Tongue (tissue), 2 donors: ENCODE data around the gene ZC3H7A. TPM values are rescaled to one million over a fixed set of nuclear protein-coding genes. Genes with fewer than 3 reads are reported as not detected.

Experiments
- DNase-seq: peaks from one replicate; pipeline ENCODE4 v3.0.0-alpha.2; 2015
- total RNA-seq: library from RNA; depleted of rRNA; stranded (reverse); fragments of >200 nt; gene quantifications from one replicate; pipeline ENCODE4 v1.2.3, GENCODE V29; 2014

ZC3H7A gene
- total RNA-seq, 1 donor from 2014 or later: 71.3 TPM

DNA sequence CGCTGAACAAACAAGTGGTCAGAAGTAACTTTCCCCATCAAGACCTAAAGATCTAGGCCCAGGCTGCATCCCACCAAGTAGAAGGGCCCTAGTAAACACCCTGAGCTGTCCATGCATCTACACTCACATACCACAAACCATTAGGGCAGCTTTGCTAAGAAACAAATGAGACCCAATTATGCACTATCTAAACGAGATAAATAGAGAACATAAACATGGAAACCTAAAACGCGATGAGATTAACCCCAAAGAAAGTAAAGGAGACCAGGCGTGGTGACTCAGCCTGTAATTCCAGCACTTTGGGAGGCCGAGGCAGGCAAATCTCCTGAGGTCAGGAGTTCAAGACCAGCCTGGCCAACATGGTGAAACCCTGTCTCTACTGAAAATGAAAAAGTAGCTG lies 60.2 kb downstream of the ZC3H7A start:
- DNase-seq: no peak

DNA sequence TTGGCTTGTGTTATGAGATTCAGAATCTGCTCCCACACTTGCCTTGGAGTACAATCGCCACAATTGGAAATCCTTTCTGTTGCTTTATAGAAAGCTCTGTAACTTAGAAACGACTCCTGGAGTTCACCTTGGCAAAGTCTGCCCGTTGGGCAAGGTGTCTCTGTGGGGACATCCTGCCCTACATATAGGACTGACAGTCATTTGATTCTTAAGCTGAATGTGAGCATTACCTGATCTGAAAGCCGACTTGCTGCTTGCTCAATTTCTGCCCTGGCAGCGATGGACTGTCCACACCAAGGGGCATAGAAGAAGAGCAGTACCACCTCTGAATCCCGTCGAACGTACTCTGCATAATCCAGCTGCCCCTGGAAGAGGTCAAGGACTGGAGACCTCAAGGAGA lies 61.3 kb downstream of the ZC3H7A start:
- DNase-seq: no peak

DNA sequence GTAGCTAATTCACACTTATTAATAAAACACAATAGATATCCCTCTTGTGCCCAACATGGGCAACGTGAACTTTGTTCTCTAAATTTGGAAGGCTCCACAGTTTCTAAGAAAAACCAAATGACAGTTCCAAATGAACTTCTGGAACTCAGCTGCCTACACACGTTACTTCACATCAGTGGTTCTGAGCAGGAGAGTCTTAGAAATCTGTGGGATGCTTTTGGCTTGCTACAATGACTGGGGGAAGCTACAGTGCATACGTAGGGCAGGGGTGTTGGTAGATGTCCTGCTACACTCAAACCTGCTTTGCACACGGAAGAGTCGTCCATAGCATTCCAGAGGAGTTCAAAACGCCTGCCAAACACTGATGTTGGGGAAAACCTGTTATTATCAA lies 62.4 kb downstream of the ZC3H7A start:
- no peak for DNase-seq

DNA sequence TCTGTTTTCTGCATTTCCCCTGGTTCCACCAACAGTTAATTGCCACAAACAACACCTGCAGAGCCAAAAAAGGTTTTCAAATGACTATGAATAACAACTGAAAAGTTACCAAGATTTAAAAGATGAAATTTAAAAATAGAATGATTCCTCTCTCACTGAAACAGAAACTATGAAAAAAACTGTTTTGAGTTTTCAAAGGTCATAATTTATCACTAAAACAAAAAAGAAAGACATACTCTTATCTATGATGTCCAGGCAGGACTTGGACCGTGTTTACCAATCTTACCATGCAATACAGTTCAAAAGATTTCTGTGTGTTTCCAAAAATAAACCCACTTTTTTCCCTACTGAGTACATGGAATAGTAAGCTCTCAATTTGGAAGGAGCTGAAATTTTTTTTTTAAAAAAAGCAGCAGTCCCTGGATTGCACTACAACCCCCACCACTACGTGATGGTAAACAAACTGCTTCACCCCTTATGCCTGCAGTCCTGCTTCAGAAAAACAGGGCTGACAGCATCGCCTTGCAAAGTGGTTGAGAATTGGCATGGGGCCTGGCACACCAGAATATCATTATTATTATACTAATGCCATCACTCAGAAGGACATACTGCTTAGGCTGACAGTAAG lies 62.9 kb downstream of the ZC3H7A start:
- DNase-seq: no peak

DNA sequence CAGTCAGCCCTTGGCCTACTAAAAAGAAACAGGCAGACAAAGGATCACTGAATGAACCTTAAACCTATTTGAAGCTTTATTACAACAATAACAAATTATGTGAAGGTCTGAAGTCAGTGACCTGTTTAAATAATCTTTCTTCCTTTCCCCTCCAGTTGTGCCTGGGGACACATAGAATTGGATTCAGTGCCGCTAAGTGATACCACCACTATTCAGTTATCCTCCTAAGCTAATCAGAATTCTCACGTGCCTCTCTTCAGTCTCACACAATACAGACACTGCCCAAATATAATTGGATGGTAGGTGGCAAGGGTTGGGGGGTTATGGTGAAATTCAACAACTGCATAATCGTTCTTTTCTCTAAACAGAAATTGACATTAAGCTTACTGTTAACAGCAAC lies 65.8 kb downstream of the ZC3H7A start:
- DNase-seq: no peak

DNA sequence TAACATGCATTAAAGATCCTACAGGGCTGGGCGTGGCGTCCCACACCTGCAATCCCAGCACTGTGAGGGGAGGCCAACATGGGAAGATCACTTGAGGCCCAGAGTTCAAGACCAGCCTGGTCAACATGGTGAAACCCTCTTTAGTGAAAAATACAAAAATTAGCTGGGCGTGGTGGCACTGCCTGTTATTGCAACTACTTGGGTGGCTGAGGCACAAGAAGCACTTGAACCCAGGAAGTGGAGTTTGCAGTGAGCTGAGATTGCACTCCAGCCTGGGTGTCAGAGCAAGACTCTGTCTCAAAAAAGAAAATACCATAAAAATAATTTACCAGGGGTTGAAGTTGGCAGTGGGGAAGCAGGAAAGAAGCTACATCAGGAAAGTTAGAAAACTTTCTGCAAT lies 67.3 kb downstream of the ZC3H7A start:
- DNase-seq: no peak

DNA sequence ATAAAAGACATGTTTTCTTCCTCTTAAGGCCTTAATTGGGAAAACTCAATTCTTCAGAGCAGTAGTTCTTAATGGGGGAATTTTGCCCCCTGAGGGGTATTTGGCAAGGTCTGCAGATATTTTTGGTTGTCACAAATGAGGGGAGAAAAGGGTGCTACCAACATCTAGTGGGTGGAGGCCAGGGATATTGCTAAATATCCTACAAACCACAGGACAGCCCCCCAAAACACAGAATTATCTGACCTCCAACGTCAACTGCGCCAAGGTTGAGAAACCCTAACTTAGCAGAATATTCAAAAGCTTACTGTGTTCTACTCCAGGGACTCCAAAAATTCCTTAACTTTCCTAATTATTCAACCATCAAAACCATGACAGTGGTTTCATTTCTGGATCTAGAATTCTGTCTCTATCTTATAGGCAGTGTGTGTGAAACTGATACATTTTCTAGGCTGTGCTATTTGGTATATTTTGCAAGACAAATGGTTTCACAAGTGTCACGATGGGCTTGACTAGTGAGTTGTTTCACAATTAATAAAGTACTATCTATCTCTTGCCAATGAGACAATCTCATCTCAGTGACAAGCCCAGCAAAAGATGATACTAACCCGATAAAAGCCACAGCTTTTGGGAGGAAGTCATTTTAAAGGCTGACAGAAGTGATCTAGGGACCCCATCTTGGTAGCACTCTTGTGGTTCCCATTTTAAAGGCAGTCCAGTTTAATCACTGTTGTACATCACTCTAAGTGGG lies 69.1 kb downstream of the ZC3H7A start:
- DNase-seq: no peak

DNA sequence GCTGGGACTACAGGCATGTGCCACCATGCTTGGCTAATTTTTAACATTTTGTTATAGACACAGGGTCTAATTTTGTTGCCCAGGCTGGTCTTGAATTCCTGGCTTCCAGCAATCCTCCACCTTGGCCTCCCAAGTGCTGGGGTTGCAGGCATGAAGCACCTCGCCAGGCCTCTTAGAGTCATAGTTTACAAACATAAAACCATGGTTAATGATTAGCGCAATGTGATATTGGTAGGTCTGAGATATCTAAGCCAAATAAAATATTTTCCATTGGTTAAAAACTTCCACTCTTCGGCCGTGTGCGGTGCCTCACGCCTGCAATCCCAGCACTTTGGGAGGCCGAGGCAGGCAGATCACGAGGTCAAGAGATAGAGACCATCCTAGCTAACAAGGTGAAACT lies 71.0 kb downstream of the ZC3H7A start:
- no peak for DNase-seq

DNA sequence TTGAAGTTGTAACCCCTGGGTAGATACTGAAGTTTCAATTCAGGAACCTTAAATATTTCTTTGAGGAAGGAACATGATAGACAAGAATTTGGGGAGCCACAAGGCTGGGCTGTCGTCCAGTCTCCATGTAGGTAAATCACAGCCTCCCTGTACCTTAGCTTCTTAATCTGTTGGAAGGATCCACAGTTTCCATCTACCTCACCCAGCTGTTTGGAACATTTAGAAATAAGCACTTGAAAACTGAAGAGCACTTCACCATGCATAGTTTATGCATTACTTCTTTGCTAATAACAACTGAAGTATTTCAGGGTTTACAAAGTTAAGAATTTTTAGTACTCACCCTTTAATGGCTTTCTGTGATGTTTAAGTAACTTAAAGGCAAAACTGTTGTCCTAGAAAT lies 71.6 kb downstream of the ZC3H7A start:
- no peak for DNase-seq

DNA sequence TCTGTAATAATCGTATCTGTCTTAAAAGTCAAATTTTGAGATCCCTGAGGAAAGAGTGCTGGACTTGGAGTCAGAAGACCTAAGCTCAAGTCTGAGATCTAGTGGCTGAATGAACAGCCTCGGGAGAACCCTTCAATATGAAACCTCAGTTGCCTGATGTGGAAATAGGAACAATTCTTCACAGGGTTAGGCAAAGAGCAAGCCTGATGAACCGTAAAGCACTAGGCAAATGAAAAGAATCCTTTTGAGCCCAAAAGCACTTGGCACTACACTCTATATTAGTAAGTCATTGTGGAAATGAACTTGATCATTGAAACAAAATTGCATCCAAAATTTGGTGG lies 74.6 kb downstream of the ZC3H7A start:
- DNase-seq: no peak

DNA sequence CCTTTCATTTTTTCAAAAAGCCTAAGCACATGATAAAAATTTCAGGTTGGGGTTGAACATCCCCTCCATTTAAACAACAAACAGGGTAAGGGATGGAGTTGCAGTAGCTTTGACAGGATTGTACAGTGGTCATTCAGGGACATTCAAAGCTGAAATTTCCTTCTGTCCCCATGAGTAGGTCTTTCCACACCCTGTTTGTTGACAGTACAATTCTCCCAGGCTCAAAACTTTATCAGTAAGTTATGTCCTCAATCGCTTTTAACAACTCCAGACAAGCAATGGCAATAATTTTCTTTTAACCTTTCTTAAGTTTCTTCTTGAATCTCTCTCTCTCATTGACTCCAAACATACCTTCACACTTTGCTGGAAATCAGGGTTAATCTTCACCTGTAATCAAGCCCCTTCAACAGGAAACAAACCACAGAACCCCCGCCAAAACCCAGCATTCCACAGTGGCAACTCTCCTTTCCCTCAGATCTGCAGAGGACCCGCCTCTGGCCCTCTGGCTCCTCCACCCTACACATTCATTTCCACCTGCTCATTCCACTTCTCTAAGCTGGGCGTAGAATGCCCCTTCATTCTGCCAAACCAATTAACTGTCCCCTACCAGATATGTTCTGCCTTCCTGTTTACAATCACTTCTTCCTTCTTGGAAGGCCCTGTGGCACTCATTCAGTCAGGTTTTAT lies 75.1 kb downstream of the ZC3H7A start:
- no peak for DNase-seq

DNA sequence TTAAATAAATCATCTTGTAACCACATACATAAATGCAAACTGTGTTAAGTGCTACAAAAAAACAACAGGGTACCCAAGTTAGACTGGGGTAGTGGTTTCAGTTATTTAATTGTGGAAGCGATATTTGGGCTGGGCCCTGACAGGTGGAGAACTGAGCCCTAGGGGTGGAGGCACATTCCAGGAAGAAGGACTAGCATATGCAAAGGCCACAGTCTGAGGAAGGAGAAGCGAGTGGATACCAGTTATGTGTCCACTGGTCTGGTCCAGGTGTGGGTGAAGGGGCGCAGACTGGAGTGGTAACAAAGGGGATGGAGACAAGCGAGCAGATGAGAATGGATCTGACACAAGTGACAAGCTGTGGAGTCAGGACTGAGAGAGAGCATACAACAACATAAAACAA lies 77.3 kb downstream of the ZC3H7A start:
- DNase-seq: no peak

DNA sequence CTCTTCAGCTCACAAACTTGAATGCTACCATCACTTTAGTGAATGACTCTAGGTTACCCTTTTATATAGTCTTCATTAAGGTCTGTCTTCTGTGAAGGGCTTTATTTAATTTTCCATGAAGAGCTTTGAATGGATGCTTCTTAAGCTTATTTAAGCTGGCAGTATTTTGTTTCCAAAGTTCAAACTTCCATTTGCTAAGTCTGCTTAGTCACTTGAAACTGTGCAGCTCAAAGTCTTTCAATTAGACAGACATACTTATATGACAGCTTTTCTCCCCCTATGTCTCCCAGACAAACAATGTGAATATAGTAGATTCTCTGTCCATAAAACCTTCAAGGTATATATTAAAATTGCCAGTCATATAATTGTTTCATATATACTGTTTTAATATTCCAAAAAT lies 77.9 kb downstream of the ZC3H7A start:
- no peak for DNase-seq

DNA sequence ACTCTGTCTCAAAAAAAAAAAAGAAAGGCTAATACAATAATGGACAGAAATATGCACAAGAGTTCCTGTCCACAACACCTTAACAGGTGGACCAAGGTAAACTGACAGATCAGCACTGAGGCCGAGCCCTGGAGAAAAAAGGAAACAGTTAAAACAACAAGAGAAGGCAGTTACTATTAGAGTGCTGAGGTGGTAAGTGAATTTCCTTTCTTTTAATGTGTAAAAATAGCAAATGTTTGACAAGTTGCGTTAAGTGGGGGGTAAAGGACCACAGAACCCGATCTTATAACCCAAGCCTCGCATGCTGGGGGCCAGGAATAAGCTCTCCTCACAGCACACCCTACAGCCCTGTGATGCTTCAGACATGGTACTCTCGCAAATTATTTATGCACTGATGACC lies 79.2 kb downstream of the ZC3H7A start:
- no peak for DNase-seq

DNA sequence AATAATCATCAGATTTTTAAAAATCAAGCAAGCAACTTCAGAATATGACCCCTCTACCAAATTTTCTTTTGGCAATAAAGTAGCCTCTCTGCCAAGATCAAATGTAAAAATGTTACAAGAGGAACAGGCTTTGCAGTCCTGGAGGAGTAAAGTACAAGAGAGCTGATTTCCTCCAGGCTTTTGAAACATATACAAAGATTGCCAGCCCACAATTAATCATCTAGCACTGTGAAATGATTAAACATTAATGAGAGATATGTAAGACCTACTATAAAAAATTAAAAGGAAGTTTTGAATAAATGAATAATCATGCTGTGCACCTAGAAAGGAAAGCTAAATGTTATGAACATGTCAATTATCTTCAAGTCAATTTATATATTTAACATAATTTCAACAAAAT lies 80.7 kb downstream of the ZC3H7A start:
- DNase-seq: no peak

DNA sequence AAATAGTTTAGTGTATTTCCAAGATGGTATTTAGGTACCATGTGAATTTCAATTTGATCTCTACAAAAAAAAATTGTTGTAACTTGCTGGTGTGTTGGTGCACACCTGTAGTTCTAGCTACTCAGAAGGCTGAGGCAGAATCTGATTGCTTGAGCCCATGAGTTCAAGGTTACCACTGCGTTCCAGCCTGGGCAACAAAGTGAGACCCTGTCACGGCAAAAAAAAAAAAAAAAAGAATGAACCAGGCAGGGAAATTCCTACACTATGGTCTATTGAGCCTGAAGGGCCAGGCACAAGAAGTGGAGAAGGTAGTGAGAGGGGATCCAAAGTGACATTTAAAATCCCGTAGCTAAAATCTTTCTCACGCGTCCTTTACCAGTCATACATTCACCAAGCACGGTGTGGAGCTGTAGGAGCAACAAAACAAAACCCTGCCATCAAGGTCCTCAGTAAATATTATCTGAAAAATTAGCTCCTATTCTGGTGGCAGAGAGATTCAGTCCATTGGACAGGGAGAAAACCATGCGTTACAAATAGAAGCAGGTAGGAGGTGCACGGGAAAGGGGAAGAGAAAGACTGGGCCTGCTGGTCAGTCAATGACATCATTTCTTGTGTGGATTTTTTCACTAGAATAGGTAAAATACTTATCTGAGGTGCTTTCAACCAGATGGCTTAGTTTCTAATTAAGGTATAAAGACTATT lies 81.7 kb downstream of the ZC3H7A start:
- DNase-seq: no peak

DNA sequence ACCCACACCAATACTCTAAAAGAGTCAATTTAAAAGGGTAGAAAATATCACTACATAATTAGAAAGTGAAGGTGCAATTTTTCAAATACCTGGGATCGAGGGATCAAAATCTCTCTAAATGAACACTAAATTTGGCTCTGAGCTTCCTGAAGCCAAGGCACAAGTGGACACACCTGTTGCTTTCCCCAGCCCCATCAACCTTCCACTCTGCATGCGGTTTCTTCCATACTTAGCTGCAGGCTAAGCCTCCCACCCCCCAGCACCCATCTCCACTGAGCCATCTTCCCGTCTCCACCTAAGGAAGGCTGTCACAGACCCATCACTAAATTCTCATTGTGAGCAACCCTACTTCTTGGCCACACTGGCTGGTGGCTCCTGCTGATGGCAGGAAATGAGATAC lies 84.9 kb downstream of the ZC3H7A start:
- no peak for DNase-seq

DNA sequence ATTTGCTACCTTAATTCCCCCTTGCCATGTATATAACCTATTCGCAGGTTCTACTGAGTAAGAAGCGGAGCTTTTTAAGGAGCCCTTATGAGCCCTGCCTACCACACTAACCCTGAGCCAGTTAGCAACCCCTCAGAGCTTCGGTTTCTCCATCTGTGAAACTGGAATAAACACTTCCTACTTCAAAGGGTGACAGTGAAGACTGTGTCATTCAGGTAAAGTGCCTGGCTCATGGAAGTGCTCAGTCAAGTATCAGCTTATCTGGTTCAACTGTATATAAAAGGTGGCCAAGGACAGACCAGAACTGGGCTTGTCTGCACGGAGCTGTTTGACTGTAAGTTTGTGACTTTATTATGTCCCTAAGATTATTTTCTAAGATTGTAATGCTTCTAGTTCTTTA lies 85.4 kb downstream of the ZC3H7A start:
- no peak for DNase-seq

DNA sequence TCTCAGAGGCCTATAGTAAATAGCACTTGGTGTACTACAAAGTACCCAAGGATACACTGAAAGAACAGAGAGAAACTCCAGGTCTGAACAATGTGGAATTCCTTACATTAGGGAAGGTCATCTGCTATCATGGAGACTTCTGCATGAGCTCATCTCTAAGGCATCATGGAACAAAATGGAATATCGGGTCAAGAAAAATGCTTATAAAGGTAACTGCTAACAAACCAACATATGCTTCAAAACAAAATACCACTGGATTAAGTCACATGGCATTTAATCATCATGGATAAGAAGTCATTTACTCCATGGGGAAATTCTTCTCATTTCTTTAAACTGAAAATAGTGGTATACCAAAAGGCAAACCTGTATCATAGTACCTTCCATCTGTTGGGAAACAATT lies 88.6 kb downstream of the ZC3H7A start:
- no peak for DNase-seq

DNA sequence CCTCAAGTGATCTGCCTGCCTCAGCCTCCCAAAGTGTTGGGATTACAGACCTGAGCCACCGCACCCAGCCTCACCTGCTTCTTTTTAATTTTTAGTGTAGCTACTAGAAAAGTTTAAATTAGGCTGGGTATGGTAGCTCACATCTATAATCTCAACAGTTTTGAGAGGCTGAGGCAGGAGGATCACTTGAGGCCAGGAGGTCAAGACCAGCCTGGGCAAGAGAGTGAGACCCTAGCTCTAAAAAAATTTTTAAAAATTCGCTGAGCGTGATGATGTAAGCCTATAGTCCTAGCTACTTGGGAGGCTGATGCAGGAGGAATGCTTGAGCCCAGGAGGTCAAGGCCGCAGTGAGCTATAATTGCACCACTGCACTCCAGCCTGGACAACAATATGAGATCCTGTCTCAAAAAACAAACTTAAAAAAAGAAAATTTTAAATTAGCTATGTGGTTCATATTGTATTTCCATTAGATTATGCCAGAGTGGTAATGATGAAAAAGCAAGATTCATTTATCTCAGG lies 89.3 kb downstream of the ZC3H7A start:
- no peak for DNase-seq

DNA sequence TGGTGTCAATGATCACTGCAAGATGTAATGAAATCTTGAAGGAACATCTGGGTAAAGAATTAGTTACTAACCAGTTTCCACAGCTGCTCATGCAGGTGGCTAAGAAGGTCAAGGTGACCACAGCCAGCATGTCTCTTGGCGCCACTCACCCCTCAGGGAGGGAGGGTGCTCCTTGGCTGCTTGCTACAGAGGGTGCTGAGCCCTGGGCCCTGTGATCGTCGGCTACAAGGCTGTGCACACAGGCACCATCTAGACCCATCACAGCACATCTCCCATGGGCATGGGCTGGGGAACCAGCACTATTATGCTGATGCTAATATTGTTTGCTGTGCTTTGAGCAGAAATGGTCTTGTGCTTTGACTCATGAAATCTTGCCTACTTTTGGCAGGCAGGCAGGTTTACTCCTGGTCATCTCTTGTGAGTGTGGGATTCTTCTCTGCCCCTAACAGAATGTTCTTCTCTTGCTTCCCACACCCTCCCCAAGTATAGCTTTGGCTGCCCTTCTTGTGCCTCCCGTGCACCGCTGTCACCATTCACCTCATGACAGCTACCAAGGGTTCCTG lies 90.8 kb downstream of the ZC3H7A start:
- DNase-seq: no peak

DNA sequence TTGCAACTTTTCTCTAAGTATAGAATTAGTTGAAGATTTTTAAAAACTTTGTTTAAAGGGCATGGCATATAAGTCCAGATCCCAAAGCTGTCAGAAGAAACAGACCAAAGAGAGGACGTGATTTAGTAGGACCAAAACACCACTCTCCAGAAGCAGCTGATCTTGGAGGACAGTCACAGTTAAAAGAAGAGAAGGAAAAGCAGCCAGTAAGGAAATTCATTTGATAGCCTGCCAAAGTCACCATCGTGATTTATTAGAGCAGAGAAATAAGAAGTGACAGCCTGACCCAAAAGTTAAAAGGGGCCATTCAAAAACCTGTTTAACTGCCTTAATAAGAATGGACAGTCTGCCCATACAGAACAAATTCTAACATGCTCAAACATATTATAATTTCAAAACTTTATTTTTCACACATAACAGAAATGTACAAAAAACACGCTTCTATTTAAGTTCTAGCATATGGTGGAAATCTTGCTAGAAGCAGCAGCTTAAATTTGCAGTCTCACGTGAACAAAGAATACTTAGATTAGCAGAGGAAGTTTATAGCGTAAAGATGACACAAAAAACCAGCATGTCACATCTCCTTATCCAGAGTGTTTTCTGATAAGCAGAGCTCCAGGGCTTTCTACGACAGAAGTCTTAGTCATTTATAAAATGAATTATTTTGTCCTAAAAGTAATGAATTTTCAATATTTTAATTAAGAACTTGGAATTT lies 91.6 kb downstream of the ZC3H7A start:
- no peak for DNase-seq
